ENCODE measurements around the gene KHDRBS2. TPM values are rescaled to one million over a fixed set of nuclear protein-coding genes. Genes with fewer than 3 reads are reported as not detected.

The KHDRBS2 gene
- total RNA-seq, 1 donor from 2014 or later = 6.9 TPM

GRCh38 chr6:62298745-62299392 lies 12.8 kb upstream of the KHDRBS2 start:
- ChIA-PET CTCF (interaction anchor here (2.3 kb wide), 1 partner anchor 13 kb away, joined by 7 read pairs; the partner anchor contains the start of gene KHDRBS2), POLR2A (interaction anchor here (0.7 to 1.5 kb wide), 7 partner anchors 10 to 435 kb away, joined by 3 to 13 read pairs (median 7); partner anchors contain the start of gene KHDRBS2)
- peak overlapping the region; percentile 86 for H3K27ac Mint-ChIP-seq
- H3K4me3 Mint-ChIP-seq = peak overlapping the region; percentile 56
- H3K9me3 Mint-ChIP-seq = peaks cover 13% of the 10 kb centered on the region
- ATAC-seq (ENCODE audit: low read depth) (peak; percentile 66), DNase-seq (no peak)
- peaks cover 24% of the 10 kb centered on the region for H3K4me1 Mint-ChIP-seq
- no peak for TF ChIP-seq CTCF (IDR thresholded peaks at IDR 0.05)
- intact Hi-C loops (cut with micrococcal nuclease) = loop anchor here (1.0 to 2.0 kb wide), 3 partner anchors 13 to 1274 kb away; partner anchors contain the start of genes KHDRBS2, LOC128125822 and PTP4A1
- H3K27me3 Mint-ChIP-seq = no peaks in the 10 kb centered on the region
- H3K36me3 Mint-ChIP-seq (ENCODE audit: low read depth) = peaks cover 8% of the 10 kb centered on the region

GRCh38 chr6:62296541-62296940 lies 10.5 kb upstream of the KHDRBS2 start:
- H3K27ac Mint-ChIP-seq = no peak overlapping the region
- peaks cover 10% of the 10 kb centered on the region for H3K9me3 Mint-ChIP-seq
- intact Hi-C loops (cut with micrococcal nuclease) = no loop called here
- no peak overlapping the region for H3K4me3 Mint-ChIP-seq
- no peaks in the 10 kb centered on the region for H3K27me3 Mint-ChIP-seq
- ChIA-PET CTCF (no interaction called here), POLR2A (no interaction called here)
- H3K4me1 Mint-ChIP-seq = peaks cover 24% of the 10 kb centered on the region
- no peak for ATAC-seq (ENCODE audit: low read depth)
- no peak for DNase-seq
- TF ChIP-seq CTCF (IDR thresholded peaks at IDR 0.05) = no peak
- peaks cover 8% of the 10 kb centered on the region for H3K36me3 Mint-ChIP-seq (ENCODE audit: low read depth)

DNA sequence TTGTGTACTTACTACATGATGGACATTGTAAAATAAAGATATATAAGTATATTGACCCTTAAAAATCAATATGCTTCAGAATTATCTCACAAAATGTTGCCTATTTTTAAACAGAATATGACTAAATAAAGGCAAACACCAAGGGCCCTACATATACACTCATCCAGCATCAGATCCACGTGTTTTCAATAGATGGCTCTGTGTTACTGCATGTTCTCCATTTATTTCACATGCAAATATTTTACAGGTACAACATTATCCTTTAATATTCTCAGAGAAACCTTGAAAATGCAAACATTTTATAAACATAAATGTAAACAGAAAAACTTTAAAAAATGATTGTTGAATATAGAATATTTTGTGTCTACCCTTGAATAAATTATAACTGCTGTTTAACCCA lies 2.9 kb upstream of the KHDRBS2 start:
- DNase-seq (no peak), ATAC-seq (ENCODE audit: low read depth) (no peak)
- TF ChIP-seq CTCF (IDR thresholded peaks at IDR 0.05) = no peak
- peaks cover 11% of the 10 kb centered on the region for H3K36me3 Mint-ChIP-seq (ENCODE audit: low read depth)
- no peak overlapping the region for H3K27ac Mint-ChIP-seq
- POLR2A ChIA-PET = interaction anchor here (0.6 kb wide), 1 partner anchor 10 kb away, joined by 9 read pairs; no protein-coding TSS in a partner anchor
- intact Hi-C loops (cut with micrococcal nuclease) = loop anchor here (5.0 kb wide), 3 partner anchors 197 to 1348 kb away; partner anchors contain the start of gene PHF3
- H3K4me1 Mint-ChIP-seq = peaks cover 21% of the 10 kb centered on the region
- no peak overlapping the region for H3K4me3 Mint-ChIP-seq
- H3K27me3 Mint-ChIP-seq = no peaks in the 10 kb centered on the region
- CTCF ChIA-PET = no interaction called here
- no peaks in the 10 kb centered on the region for H3K9me3 Mint-ChIP-seq

GRCh38 chr6:62288562-62288961 lies 2.5 kb upstream of the KHDRBS2 start:
- intact Hi-C loops (cut with micrococcal nuclease) = loop anchor here (5.0 kb wide), 3 partner anchors 196 to 1349 kb away; partner anchors contain the start of gene PHF3
- Mint-ChIP-seq H3K36me3 (ENCODE audit: low read depth) (peaks cover 11% of the 10 kb centered on the region), H3K4me1 (peaks cover 25% of the 10 kb centered on the region), H3K9me3 (no peaks in the 10 kb centered on the region), H3K27me3 (no peaks in the 10 kb centered on the region), H3K4me3 (no peak overlapping the region), H3K27ac (no peak overlapping the region)
- ATAC-seq (ENCODE audit: low read depth) (no peak), DNase-seq (no peak)
- no peak for TF ChIP-seq CTCF (IDR thresholded peaks at IDR 0.05)
- POLR2A ChIA-PET = no interaction called here
- CTCF ChIA-PET = no interaction called here

- ChIA-PET CTCF (interaction anchor here (0.6 to 1.9 kb wide), 4 partner anchors 12 to 1478 kb away, joined by 3 to 8 read pairs (median 5); no protein-coding TSS in a partner anchor), POLR2A (interaction anchor here (0.5 to 1.7 kb wide), 4 partner anchors 8 to 219 kb away, joined by 3 to 13 read pairs (median 6); no protein-coding TSS in a partner anchor)
- H3K27ac Mint-ChIP-seq = peak overlapping the region; percentile 80
- ATAC-seq (ENCODE audit: low read depth) (no peak), DNase-seq (no peak)
- H3K9me3 Mint-ChIP-seq = no peaks in the 10 kb centered on the region
- peak overlapping the region; percentile 95 for H3K4me3 Mint-ChIP-seq
- H3K4me1 Mint-ChIP-seq = peaks cover 36% of the 10 kb centered on the region
- peaks cover 11% of the 10 kb centered on the region for H3K36me3 Mint-ChIP-seq (ENCODE audit: low read depth)
- intact Hi-C loops (cut with micrococcal nuclease) = loop anchor here (1.0 to 5.0 kb wide), 5 partner anchors 12 to 1351 kb away; partner anchors contain the start of gene PHF3
- no peaks in the 10 kb centered on the region for H3K27me3 Mint-ChIP-seq
- TF ChIP-seq CTCF (IDR thresholded peaks at IDR 0.05) = no peak
These were observed 432 bp upstream of the KHDRBS2 start for GRCh38 chr6:62286470-62286843.
